ENCODE measurements around the gene KLF11. TPM values are rescaled to one million over a fixed set of nuclear protein-coding genes. Genes with fewer than 3 reads are reported as not detected.
A peak's percentile ranks its signal among the peaks of the same experiment; 100 is the strongest.

Gene KLF11
- total and polyA plus RNA-seq, 9 of the 15 experiments (the other 6 are each of a cell fraction or from before 2014, with no cell fraction given): 2.1 to 13.4 (median 6.5) TPM

DNA sequence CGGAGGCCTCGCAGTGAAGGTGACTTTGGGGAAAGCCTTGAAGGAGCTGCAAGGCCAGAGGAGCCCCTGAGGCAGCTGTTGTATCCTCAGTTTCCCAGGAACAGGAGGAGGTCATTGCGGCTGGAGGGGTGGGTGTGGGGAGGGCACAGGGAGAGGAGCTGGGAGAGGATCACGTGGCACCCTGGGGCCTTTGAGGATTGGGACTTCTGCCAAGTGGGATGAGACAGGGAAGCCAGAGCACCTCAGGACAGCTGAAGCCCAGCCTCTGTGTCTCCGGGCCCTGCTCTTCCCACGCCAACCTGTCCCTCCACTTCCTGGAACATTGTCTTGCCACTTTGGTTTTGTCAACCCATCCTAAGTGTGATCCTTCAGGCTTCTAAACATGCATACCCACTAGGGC is 59.8 kb downstream of the KLF11 start (continued):
- no peak for TF ChIP-seq SMC3 (conservative IDR thresholded peaks at IDR 0.05; ENCODE audit: insufficient read depth, low read depth, low read length)
- TF ChIP-seq RAD51 (IDR thresholded peaks at IDR 0.05; ENCODE audit: borderline replicate concordance, low read depth): peak; percentile 57
- TF ChIP-seq THAP7 (CRISPR knock-in tag; IDR thresholded peaks at IDR 0.05): no peak
- TF ChIP-seq TCF7L2 (IDR thresholded peaks at IDR 0.05; ENCODE audit: low read depth, low read length): no peak
- TF ChIP-seq ZBED1 (IDR thresholded peaks at IDR 0.05): no peak
- no peak for TF ChIP-seq NR2F6 (CRISPR knock-in tag; IDR thresholded peaks at IDR 0.05)
- TF ChIP-seq ZNF740 (CRISPR knock-in tag; IDR thresholded peaks at IDR 0.05): no peak
- no peak for TF ChIP-seq ZNF740 (tag; IDR thresholded peaks at IDR 0.05)
- TF ChIP-seq USF2 (CRISPR knock-in tag; IDR thresholded peaks at IDR 0.05): peak; percentile 52
- 0 out of 2 replicates have a peak, but pooled peaks have one; percentile 45 for TF ChIP-seq MYC (IDR thresholded peaks at IDR 0.05; ENCODE audit: low read depth, low read length)
- no peak for TF ChIP-seq MYC (CRISPR knock-in tag; IDR thresholded peaks at IDR 0.05; ENCODE audit: borderline replicate concordance, low read depth)
- no peak for TF ChIP-seq SMARCE1 (IDR thresholded peaks at IDR 0.05)
- TF ChIP-seq IRF9 (tag; IDR thresholded peaks at IDR 0.05): no peak
- TF ChIP-seq ETV1 (tag; conservative IDR thresholded peaks at IDR 0.05; ENCODE audit: low read depth): 0 out of 2 replicates have a peak, but pooled peaks have one; percentile 28
- no peak for TF ChIP-seq NKRF (IDR thresholded peaks at IDR 0.05; ENCODE audit: borderline replicate concordance)
- peak; percentile 10; the same call in 1 of the 2 replicates for TF ChIP-seq TFAP4 (CRISPR knock-in tag; IDR thresholded peaks at IDR 0.05; ENCODE audit: borderline replicate concordance)
- peak; percentile 55; the same call in 1 of the 2 replicates for TF ChIP-seq C11orf30 (IDR thresholded peaks at IDR 0.05; ENCODE audit: low read depth)
- peak; percentile 32; the same call in 1 of the 2 replicates for TF ChIP-seq BHLHE40 (IDR thresholded peaks at IDR 0.05; ENCODE audit: low read length)
- TF ChIP-seq ESRRA (IDR thresholded peaks at IDR 0.05; ENCODE audit: borderline replicate concordance, low read depth): peak; percentile 65; the same call in 1 of the 2 replicates
